Tibial artery (tissue), 4 donors: ENCODE measurements around the gene S100G.

ENCODE experiments used
- DNase-seq, 2 donors: peaks; one replicate each; pipeline ENCODE4 v3.0.0-alpha.2; 2019
- H3K27ac ChIP-seq, 2 donors: fragments of 200-600 bp; sonication (generic) in 1 of 2; 1 replicate in 1 of 2; 2 replicates in 1 of 2; pipeline ENCODE4 v1.5.1; 2018 to 2019; ENCODE audit warnings: mild to moderate bottlenecking in 1 of 2
- H3K27me3 ChIP-seq, 2 donors: fragments of 200-600 bp; sonication (generic) in 1 of 2; one replicate each; pipeline versions ENCODE4 v1.5.1 to v1.6.0; 2016 to 2019
- H3K36me3 ChIP-seq, 3 donors: fragments of 200-600 bp; sonication (generic) in 2 of 3; one replicate each; pipeline ENCODE4 v1.5.1; 2016 to 2019; ENCODE audit warnings: mild to moderate bottlenecking in 2 of 3
- H3K4me1 ChIP-seq, 4 donors: fragments of 200-600 bp; sonication (generic) in 2 of 4; 1 replicate in 3 of 4; 2 replicates in 1 of 4; pipeline ENCODE4 v1.5.1; 2016 to 2019
- H3K4me3 ChIP-seq, 2 donors: fragments of 200-600 bp; sonication (generic) in 1 of 2; 1 replicate in 1 of 2; 2 replicates in 1 of 2; pipeline ENCODE4 v1.5.1; 2018 to 2019; ENCODE audit warnings: mild to moderate bottlenecking in 2 of 2
- H3K9me3 ChIP-seq, 3 donors: fragments of 200-600 bp; sonication (generic) in 1 of 3; one replicate each; pipeline ENCODE4 v1.5.1; 2016 to 2019
- CTCF ChIP-seq, 2 experiments: fragments of 200-600 bp in 1 of 2; fragments of 450-650 bp in 1 of 2; IDR thresholded peaks; one replicate each; pipeline ENCODE4 v1.5.1; 2017 to 2019; ENCODE audit warnings: antibody characterized with exemption in 2 of 2, mild to moderate bottlenecking in 1 of 2, moderate library complexity in 1 of 2
- intact Hi-C: fragments of 100-400 bp; cut with DNase I; formaldehyde crosslinking; loops from one replicate; pipeline ENCODE4 v1.15.0; 2023; ENCODE audit warnings: low total_unique reads

The S100G gene

GRCh38 chrX:16683007-16683664, 33.2 kb downstream of the S100G start:
- DNase-seq = no peak
- H3K27ac ChIP-seq = no peak overlapping the region
- intact Hi-C loops = no loop called here
- H3K4me1 ChIP-seq = no peaks in the 10 kb centered on the region
- H3K4me3 ChIP-seq = no peak overlapping the region
- H3K9me3 ChIP-seq = no peaks in the 10 kb centered on the region
- TF ChIP-seq CTCF (IDR thresholded peaks at IDR 0.05) = no peak
- H3K27me3 ChIP-seq = no peaks in the 10 kb centered on the region
- H3K36me3 ChIP-seq = peaks cover 10 to 55% (median 36%) of the 10 kb centered on the region in 3 donors

- Histone ChIP-seq H3K4me1 (no peaks in the 10 kb centered on the region), H3K27me3 (no peaks in the 10 kb centered on the region), H3K9me3 (no peaks in the 10 kb centered on the region), H3K4me3 (no peak overlapping the region), H3K36me3 (peaks cover 3 to 46% (median 38%) of the 10 kb centered on the region in 3 donors), H3K27ac (no peak overlapping the region)
- DNase-seq = no peak
- TF ChIP-seq CTCF (IDR thresholded peaks at IDR 0.05) = no peak
- intact Hi-C loops = no loop called here
These were observed 37.6 kb downstream of the S100G start for GRCh38 chrX:16687514-16687913.

- DNase-seq = peak; percentile 67 to 73
These were observed 45.2 kb downstream of the S100G start for GRCh38 chrX:16695079-16695676.

GRCh38 chrX:16696956-16697355, 47.0 kb downstream of the S100G start:
- no peak for DNase-seq
- H3K27me3 ChIP-seq = no peaks in the 10 kb centered on the region
- intact Hi-C loops = no loop called here
- H3K27ac ChIP-seq = no peak overlapping the region
- H3K4me3 ChIP-seq = no peak overlapping the region
- H3K4me1 ChIP-seq = no peaks in the 10 kb centered on the region
- TF ChIP-seq CTCF (IDR thresholded peaks at IDR 0.05) = no peak
- no peaks in the 10 kb centered on the region for H3K9me3 ChIP-seq
- H3K36me3 ChIP-seq = peaks cover 0 to 26% (median 12%) of the 10 kb centered on the region in 3 donors

More at GRCh38 chrX:16695079-16695676, 45.2 kb downstream of the S100G start:
- intact Hi-C loops = no loop called here
- Histone ChIP-seq H3K9me3 (no peaks in the 10 kb centered on the region), H3K36me3 (peaks cover 0 to 38% (median 20%) of the 10 kb centered on the region in 3 donors), H3K4me1 (no peaks in the 10 kb centered on the region), H3K4me3 (no peak overlapping the region), H3K27ac (no peak overlapping the region), H3K27me3 (no peaks in the 10 kb centered on the region)
- peak; percentile 55 to 69 for TF ChIP-seq CTCF (IDR thresholded peaks at IDR 0.05)

DNA sequence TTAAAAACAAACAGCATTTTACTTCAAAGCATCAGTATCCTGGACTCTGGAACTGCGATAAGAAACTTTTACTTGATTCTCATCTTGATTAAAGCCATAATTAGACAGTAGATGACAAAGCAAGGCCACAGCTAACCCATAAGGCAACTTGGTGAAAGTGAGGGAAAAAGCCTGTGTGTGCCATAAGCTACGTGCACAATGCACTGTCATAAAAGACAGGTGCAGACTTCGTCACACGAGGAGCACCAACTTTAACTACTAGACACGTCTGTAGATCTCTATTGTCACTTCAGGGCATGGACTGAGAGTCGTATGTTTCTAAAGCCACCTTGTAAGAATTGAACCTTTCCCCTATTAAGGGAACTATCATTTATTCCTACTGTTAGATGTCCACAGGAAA, 49.4 kb downstream of the S100G start:
- intact Hi-C loops = no loop called here
- Histone ChIP-seq H3K36me3 (peaks cover 0 to 11% (median 0%) of the 10 kb centered on the region in 3 donors), H3K4me1 (no peaks in the 10 kb centered on the region), H3K27me3 (no peaks in the 10 kb centered on the region), H3K27ac (no peak overlapping the region), H3K4me3 (no peak overlapping the region), H3K9me3 (no peaks in the 10 kb centered on the region)
- no peak for TF ChIP-seq CTCF (IDR thresholded peaks at IDR 0.05)
- DNase-seq = no peak
